IMR-90 (cell line): ENCODE measurements around the gene ABTB1. TPM values are rescaled to one million over a fixed set of nuclear protein-coding genes. Genes with fewer than 3 reads are reported as not detected.

Source experiments
- ATAC-seq: fragments of 200-7000 bp; cut with Tn5 transposase; 2 replicates; pipeline ENCODE4 v1.9.1; 2020; ENCODE audit warnings: low read depth, mild to moderate bottlenecking, moderate library complexity
- BruUV-seq: library from RNA; stranded (reverse); fragments of 400-500 nt; replicated peaks from 2 replicates; lab custom pipeline; 2021; lab: Mats Ljungman, UMichigan
- CTCF ChIA-PET: fragments of 300-600 bp; formaldehyde crosslinking; extraction: SDS; loops from one replicate; lab custom pipeline; 2021; ENCODE audit warnings: antibody characterized with exemption; lab: Yijun Ruan, JAX
- POLR2A ChIA-PET: fragments of 300-600 bp; sonication (Branson Sonifier 250); formaldehyde crosslinking; loops from one replicate; lab custom pipeline; 2022; ENCODE audit warnings: antibody characterized with exemption; ENCODE audit not compliant: unreplicated experiment; lab: Charles Lee
- DNase-seq: peaks from one replicate; pipeline ENCODE4 v3.0.0; 2013
- H2AFZ ChIP-seq: replicated peaks from 2 replicates; pipeline ENCODE3; 2013; ENCODE audit warnings: low read length, mild to moderate bottlenecking; ENCODE audit not compliant: poor library complexity
- H2AK5ac ChIP-seq: 2 replicates; pipeline ENCODE4 v1.6.1; 2013; ENCODE audit warnings: low read depth, low read length, inconsistent platforms
- H2AK9ac ChIP-seq: replicated peaks from 2 replicates; pipeline ENCODE3; 2013; ENCODE audit warnings: mild to moderate bottlenecking, low read depth, low read length, moderate library complexity; ENCODE audit not compliant: poor library complexity
- H2BK120ac ChIP-seq: 2 replicates; pipeline ENCODE4 v1.6.1; 2013; ENCODE audit warnings: low read depth, low read length, inconsistent platforms
- H2BK15ac ChIP-seq: 3 replicates; pipeline ENCODE4 v1.6.1; 2013; ENCODE audit warnings: low read depth, low read length, inconsistent platforms
- H2BK20ac ChIP-seq: 2 replicates; pipeline ENCODE4 v1.6.1; 2013; ENCODE audit warnings: low read depth, mild to moderate bottlenecking, inconsistent platforms, low read length, moderate library complexity
- H2BK5ac ChIP-seq: 2 replicates; pipeline ENCODE4 v1.6.1; 2013; ENCODE audit warnings: mild to moderate bottlenecking, low read depth, low read length, inconsistent platforms; ENCODE audit not compliant: poor library complexity, severe bottlenecking
- H3K14ac ChIP-seq: replicated peaks from 2 replicates; pipeline ENCODE4 v1.6.1; 2013; ENCODE audit warnings: low read depth, low read length, inconsistent platforms
- H3K18ac ChIP-seq: 2 replicates; pipeline ENCODE4 v1.6.1; 2013; ENCODE audit warnings: low read depth, low read length, control low read depth
- H3K23ac ChIP-seq: 2 replicates; pipeline ENCODE4 v1.6.1; 2013; ENCODE audit warnings: low read depth, low read length, inconsistent platforms
- H3K27ac ChIP-seq: 2 replicates; pipeline ENCODE4 v1.5.1; 2013; ENCODE audit warnings: mild to moderate bottlenecking, control low read depth, low read length; ENCODE audit not compliant: insufficient read depth
- H3K27me3 ChIP-seq: 2 replicates; pipeline ENCODE4 v1.6.1; 2013; ENCODE audit warnings: low read length; ENCODE audit not compliant: control insufficient read depth, insufficient read depth
- H3K36me3 ChIP-seq: 2 replicates; pipeline ENCODE4 v1.6.1; 2013; ENCODE audit warnings: low read length, mixed read lengths; ENCODE audit not compliant: control insufficient read depth, insufficient read depth
- H3K4ac ChIP-seq: 2 replicates; pipeline ENCODE4 v1.6.1; 2013; ENCODE audit warnings: low read depth, low read length, inconsistent platforms
- H3K4me1 ChIP-seq: 2 replicates; pipeline ENCODE4 v1.6.1; 2013; ENCODE audit warnings: low read length, mixed read lengths; ENCODE audit not compliant: control insufficient read depth, insufficient read depth
- H3K4me2 ChIP-seq: 2 replicates; pipeline ENCODE4 v1.6.1; 2013; ENCODE audit warnings: low read depth, mild to moderate bottlenecking, control low read depth, low read length, moderate library complexity
- H3K4me3 ChIP-seq: 2 replicates; pipeline ENCODE4 v1.5.1; 2013; ENCODE audit warnings: low read depth, mild to moderate bottlenecking, control low read depth, low read length, moderate library complexity; ENCODE audit not compliant: insufficient read depth
- H3K56ac ChIP-seq: 2 replicates; pipeline ENCODE4 v1.6.1; 2013; ENCODE audit warnings: low read length, inconsistent platforms; ENCODE audit not compliant: insufficient read depth; ENCODE audit errors: extremely low read depth
- H3K79me1 ChIP-seq, 2 experiments: 2 replicates each; pipeline ENCODE4 v1.6.1; 2013; ENCODE audit warnings: low read length in 2 of 2, inconsistent platforms in 1 of 2, low read depth in 1 of 2
- H3K9ac ChIP-seq: 2 replicates; pipeline ENCODE4 v1.6.1; 2013; ENCODE audit warnings: low read depth, low read length, control low read depth
- H3K9me1 ChIP-seq: 2 replicates; pipeline ENCODE4 v1.6.1; 2013; ENCODE audit warnings: low read length, inconsistent platforms; ENCODE audit not compliant: insufficient read depth
- H3K9me3 ChIP-seq: 2 replicates; pipeline ENCODE4 v1.6.1; 2013; ENCODE audit warnings: low read length; ENCODE audit not compliant: control insufficient read depth, insufficient read depth
- H4K20me1 ChIP-seq: 2 replicates; pipeline ENCODE4 v1.6.1; 2013; ENCODE audit warnings: low read length, inconsistent platforms; ENCODE audit not compliant: insufficient read depth
- H4K5ac ChIP-seq: 2 replicates; pipeline ENCODE4 v1.6.1; 2013; ENCODE audit warnings: mild to moderate bottlenecking, low read depth, low read length, control low read depth
- H4K8ac ChIP-seq, 2 experiments: 2 replicates each; pipeline ENCODE4 v1.6.1; 2013; ENCODE audit warnings: low read depth in 2 of 2, low read length in 2 of 2, control low read depth in 1 of 2, inconsistent platforms in 1 of 2
- H4K91ac ChIP-seq: 2 replicates; pipeline ENCODE4 v1.6.1; 2013; ENCODE audit warnings: low read depth, low read length, inconsistent platforms; ENCODE audit not compliant: insufficient read depth
- CEBPB ChIP-seq: IDR thresholded peaks from 2 replicates; pipeline ENCODE4 v1.6.1; 2012; ENCODE audit warnings: low read depth, low read length, improper control_type of control experiment
- CHD1 ChIP-seq: IDR thresholded peaks from 2 replicates; pipeline ENCODE4 v1.6.1; 2012; ENCODE audit warnings: low read depth, low read length, improper control_type of control experiment
- NFE2L2 ChIP-seq: fragments of 150-350 bp; IDR thresholded peaks from 2 replicates; pipeline ENCODE4 v1.6.1; 2016; ENCODE audit warnings: low read depth, mild to moderate bottlenecking, low read length
- WGBS, 2 experiments: methylation state at CpG; one replicate each; pipeline versions ENCODE4 v1.1.5 to v1.1.7; 2013; ENCODE audit warnings: missing lambda C conversion rate in 2 of 2; ENCODE audit not compliant: insufficient read length in 1 of 2; ENCODE audit errors: extremely low coverage in 2 of 2; 5-methylcytosine and 5-hydroxymethylcytosine counted together
- dilution Hi-C: fragments of 300-500 bp; cut with HindIII; formaldehyde crosslinking; loops from one replicate; pipeline ENCODE4 v1.14.3; 2018; ENCODE audit warnings: low sequenced_read_pairs; ENCODE audit not compliant: unreplicated experiment
- in situ Hi-C: fragments of 300-500 bp; cut with MboI; formaldehyde crosslinking; loops from 3 replicates; pipeline ENCODE4 v1.14.3; 2019; ENCODE audit warnings: low sequenced_read_pairs, inconsistent platforms, mixed read lengths
- intact Hi-C: fragments of 100-400 bp; cut with micrococcal nuclease; formaldehyde crosslinking; loops from 2 replicates; pipeline ENCODE4 v1.10.0; 2022
- polyA plus RNA-seq, 3 experiments: library from polyadenylated mRNA; depleted of rRNA; stranded (reverse); fragments of >200 nt; gene quantifications; 2 replicates each; pipeline ENCODE4 v1.2.3, GENCODE V29; 2012; ENCODE audit warnings: low replicate concordance in 1 of 3
- total RNA-seq: library from RNA; depleted of rRNA; stranded (reverse); fragments of >200 nt; gene quantifications from 2 replicates; pipeline ENCODE4 v1.2.3, GENCODE V29; 2012

Gene ABTB1
- total and polyA plus RNA-seq, 2 of the 4 experiments (the other 2 are of a cell fraction), result 3.2 to 23.0 TPM

DNA sequence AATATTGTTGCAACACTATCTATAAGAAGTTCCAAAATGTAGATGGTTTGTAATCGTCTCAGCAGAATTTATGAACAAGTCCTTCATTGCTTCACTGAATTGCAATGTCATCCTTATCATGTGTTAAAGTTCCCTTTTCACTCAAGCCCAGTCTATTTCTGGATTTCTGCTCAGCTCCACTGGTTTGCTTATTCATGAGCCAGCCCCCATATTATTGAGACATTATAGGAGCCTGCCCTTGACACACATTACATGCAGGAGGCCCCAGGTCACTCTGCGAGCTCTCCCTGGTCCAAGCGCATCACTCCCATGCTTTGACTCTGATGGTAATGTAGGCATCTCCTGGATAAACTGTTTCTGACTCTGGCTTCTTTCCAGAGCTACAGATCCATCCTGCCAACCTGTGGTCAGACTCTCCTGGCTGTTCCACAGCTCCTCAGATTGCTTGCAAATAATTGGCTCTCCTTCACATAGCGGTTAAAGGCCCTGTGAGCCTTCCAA lies 56.9 kb downstream of the ABTB1 start:
- H4K5ac ChIP-seq, result no peak overlapping the region
- no peak overlapping the region for H3K18ac ChIP-seq
- H2AK5ac ChIP-seq, result no peak overlapping the region
- H3K79me1 ChIP-seq, result peaks cover 38 to 53% of the 10 kb centered on the region in 2 experiments
- H3K23ac ChIP-seq, result no peak overlapping the region
- intact Hi-C loops, result no loop called here
- H3K9me3 ChIP-seq, result no peaks in the 10 kb centered on the region
- no peak overlapping the region for H3K9ac ChIP-seq
- no peak overlapping the region for H3K14ac ChIP-seq
- WGBS, 2 experiments, result 90% methylated on average over 3 of the region's 4 CpGs; no CpG with 5 or more reads in 1 of the 2 experiments
- no peak overlapping the region for H2AK9ac ChIP-seq
- no peak overlapping the region for H3K27ac ChIP-seq
- H4K20me1 ChIP-seq, result no peaks in the 10 kb centered on the region
- H3K4ac ChIP-seq, result no peak overlapping the region
- H2BK120ac ChIP-seq, result no peak overlapping the region
- TF ChIP-seq CEBPB (peak; percentile 29; the same call in 1 of the 2 replicates), NFE2L2 (peak; percentile 58), CHD1 (no peak)
- no peak overlapping the region for H2BK5ac ChIP-seq
- H3K4me1 ChIP-seq, result peaks cover 13% of the 10 kb centered on the region
- DNase-seq (peak; percentile 16), ATAC-seq (no peak)
- H2AFZ ChIP-seq, result no peak overlapping the region
- in situ Hi-C loops, result no loop called here
- no peak overlapping the region for H2BK15ac ChIP-seq
- dilution Hi-C loops, result no loop called here
- no peak overlapping the region for H3K4me2 ChIP-seq
- no TSS peak for BruUV-seq
- H2BK20ac ChIP-seq, result no peak overlapping the region
- peaks cover 25% of the 10 kb centered on the region for H3K9me1 ChIP-seq
- CTCF ChIA-PET, result no interaction called here
- H3K56ac ChIP-seq, result no peak overlapping the region
- no peak overlapping the region for H4K8ac ChIP-seq
- H3K36me3 ChIP-seq, result no peaks in the 10 kb centered on the region; the same call in 1 of the 2 replicates
- H4K91ac ChIP-seq, result no peak overlapping the region
- POLR2A ChIA-PET, result no interaction called here
- no peaks in the 10 kb centered on the region for H3K27me3 ChIP-seq
- H3K4me3 ChIP-seq, result no peak overlapping the region
